IMR-90 (cell line): ENCODE measurements around the gene TMEM117. TPM values are rescaled to one million over a fixed set of nuclear protein-coding genes. Genes with fewer than 3 reads are reported as not detected.

Source experiments
- ATAC-seq: fragments of 200-7000 bp; cut with Tn5 transposase; 2 replicates; pipeline ENCODE4 v1.9.1; 2020; ENCODE audit warnings: low read depth, mild to moderate bottlenecking, moderate library complexity
- BruUV-seq: library from RNA; stranded (reverse); fragments of 400-500 nt; replicated peaks from 2 replicates; lab custom pipeline; 2021; lab: Mats Ljungman, UMichigan
- CTCF ChIA-PET: fragments of 300-600 bp; formaldehyde crosslinking; extraction: SDS; loops from one replicate; lab custom pipeline; 2021; ENCODE audit warnings: antibody characterized with exemption; lab: Yijun Ruan, JAX
- POLR2A ChIA-PET: fragments of 300-600 bp; sonication (Branson Sonifier 250); formaldehyde crosslinking; loops from one replicate; lab custom pipeline; 2022; ENCODE audit warnings: antibody characterized with exemption; ENCODE audit not compliant: unreplicated experiment; lab: Charles Lee
- DNase-seq: peaks from one replicate; pipeline ENCODE4 v3.0.0; 2013
- H2AFZ ChIP-seq: replicated peaks from 2 replicates; pipeline ENCODE3; 2013; ENCODE audit warnings: low read length, mild to moderate bottlenecking; ENCODE audit not compliant: poor library complexity
- H2AK5ac ChIP-seq: 2 replicates; pipeline ENCODE4 v1.6.1; 2013; ENCODE audit warnings: low read depth, low read length, inconsistent platforms
- H2AK9ac ChIP-seq: replicated peaks from 2 replicates; pipeline ENCODE3; 2013; ENCODE audit warnings: mild to moderate bottlenecking, low read depth, low read length, moderate library complexity; ENCODE audit not compliant: poor library complexity
- H2BK120ac ChIP-seq: 2 replicates; pipeline ENCODE4 v1.6.1; 2013; ENCODE audit warnings: low read depth, low read length, inconsistent platforms
- H2BK15ac ChIP-seq: 3 replicates; pipeline ENCODE4 v1.6.1; 2013; ENCODE audit warnings: low read depth, low read length, inconsistent platforms
- H2BK20ac ChIP-seq: 2 replicates; pipeline ENCODE4 v1.6.1; 2013; ENCODE audit warnings: low read depth, mild to moderate bottlenecking, inconsistent platforms, low read length, moderate library complexity
- H2BK5ac ChIP-seq: 2 replicates; pipeline ENCODE4 v1.6.1; 2013; ENCODE audit warnings: mild to moderate bottlenecking, low read depth, low read length, inconsistent platforms; ENCODE audit not compliant: poor library complexity, severe bottlenecking
- H3K14ac ChIP-seq: replicated peaks from 2 replicates; pipeline ENCODE4 v1.6.1; 2013; ENCODE audit warnings: low read depth, low read length, inconsistent platforms
- H3K18ac ChIP-seq: 2 replicates; pipeline ENCODE4 v1.6.1; 2013; ENCODE audit warnings: low read depth, low read length, control low read depth
- H3K23ac ChIP-seq: 2 replicates; pipeline ENCODE4 v1.6.1; 2013; ENCODE audit warnings: low read depth, low read length, inconsistent platforms
- H3K27ac ChIP-seq: 2 replicates; pipeline ENCODE4 v1.5.1; 2013; ENCODE audit warnings: mild to moderate bottlenecking, control low read depth, low read length; ENCODE audit not compliant: insufficient read depth
- H3K27me3 ChIP-seq: 2 replicates; pipeline ENCODE4 v1.6.1; 2013; ENCODE audit warnings: low read length; ENCODE audit not compliant: control insufficient read depth, insufficient read depth
- H3K36me3 ChIP-seq: 2 replicates; pipeline ENCODE4 v1.6.1; 2013; ENCODE audit warnings: low read length, mixed read lengths; ENCODE audit not compliant: control insufficient read depth, insufficient read depth
- H3K4ac ChIP-seq: 2 replicates; pipeline ENCODE4 v1.6.1; 2013; ENCODE audit warnings: low read depth, low read length, inconsistent platforms
- H3K4me1 ChIP-seq: 2 replicates; pipeline ENCODE4 v1.6.1; 2013; ENCODE audit warnings: low read length, mixed read lengths; ENCODE audit not compliant: control insufficient read depth, insufficient read depth
- H3K4me2 ChIP-seq: 2 replicates; pipeline ENCODE4 v1.6.1; 2013; ENCODE audit warnings: low read depth, mild to moderate bottlenecking, control low read depth, low read length, moderate library complexity
- H3K4me3 ChIP-seq: 2 replicates; pipeline ENCODE4 v1.5.1; 2013; ENCODE audit warnings: low read depth, mild to moderate bottlenecking, control low read depth, low read length, moderate library complexity; ENCODE audit not compliant: insufficient read depth
- H3K56ac ChIP-seq: 2 replicates; pipeline ENCODE4 v1.6.1; 2013; ENCODE audit warnings: low read length, inconsistent platforms; ENCODE audit not compliant: insufficient read depth; ENCODE audit errors: extremely low read depth
- H3K79me1 ChIP-seq, 2 experiments: 2 replicates each; pipeline ENCODE4 v1.6.1; 2013; ENCODE audit warnings: low read length in 2 of 2, inconsistent platforms in 1 of 2, low read depth in 1 of 2
- H3K9ac ChIP-seq: 2 replicates; pipeline ENCODE4 v1.6.1; 2013; ENCODE audit warnings: low read depth, low read length, control low read depth
- H3K9me1 ChIP-seq: 2 replicates; pipeline ENCODE4 v1.6.1; 2013; ENCODE audit warnings: low read length, inconsistent platforms; ENCODE audit not compliant: insufficient read depth
- H3K9me3 ChIP-seq: 2 replicates; pipeline ENCODE4 v1.6.1; 2013; ENCODE audit warnings: low read length; ENCODE audit not compliant: control insufficient read depth, insufficient read depth
- H4K20me1 ChIP-seq: 2 replicates; pipeline ENCODE4 v1.6.1; 2013; ENCODE audit warnings: low read length, inconsistent platforms; ENCODE audit not compliant: insufficient read depth
- H4K5ac ChIP-seq: 2 replicates; pipeline ENCODE4 v1.6.1; 2013; ENCODE audit warnings: mild to moderate bottlenecking, low read depth, low read length, control low read depth
- H4K8ac ChIP-seq, 2 experiments: 2 replicates each; pipeline ENCODE4 v1.6.1; 2013; ENCODE audit warnings: low read depth in 2 of 2, low read length in 2 of 2, control low read depth in 1 of 2, inconsistent platforms in 1 of 2
- H4K91ac ChIP-seq: 2 replicates; pipeline ENCODE4 v1.6.1; 2013; ENCODE audit warnings: low read depth, low read length, inconsistent platforms; ENCODE audit not compliant: insufficient read depth
- BHLHE40 ChIP-seq: fragments of 150-350 bp; IDR thresholded peaks from 2 replicates; pipeline ENCODE4 v1.6.1; 2016; ENCODE audit warnings: mild to moderate bottlenecking, low read depth, low read length
- CEBPB ChIP-seq: IDR thresholded peaks from 2 replicates; pipeline ENCODE4 v1.6.1; 2012; ENCODE audit warnings: low read depth, low read length, improper control_type of control experiment
- CHD1 ChIP-seq: IDR thresholded peaks from 2 replicates; pipeline ENCODE4 v1.6.1; 2012; ENCODE audit warnings: low read depth, low read length, improper control_type of control experiment
- CTCF ChIP-seq: conservative IDR thresholded peaks from 2 replicates; pipeline ENCODE4 v1.5.1; 2012; ENCODE audit warnings: mild to moderate bottlenecking, low read depth, low read length, improper control_type of control experiment
- ELK1 ChIP-seq: fragments of 150-350 bp; IDR thresholded peaks from 2 replicates; pipeline ENCODE4 v1.6.1; 2016; ENCODE audit warnings: low read depth, mild to moderate bottlenecking, low read length, moderate library complexity, borderline replicate concordance
- FOS ChIP-seq: fragments of 150-350 bp; IDR thresholded peaks from 2 replicates; pipeline ENCODE4 v1.6.1; 2016; ENCODE audit warnings: low read depth, low read length
- MAZ ChIP-seq: IDR thresholded peaks from 2 replicates; pipeline ENCODE4 v1.6.1; 2012; ENCODE audit warnings: low read depth, mild to moderate bottlenecking, low read length, improper control_type of control experiment, moderate library complexity, borderline replicate concordance
- MXI1 ChIP-seq: IDR thresholded peaks from 2 replicates; pipeline ENCODE4 v1.6.1; 2012; ENCODE audit warnings: low read depth, mild to moderate bottlenecking, low read length, moderate library complexity, borderline replicate concordance
- NFE2L2 ChIP-seq: fragments of 150-350 bp; IDR thresholded peaks from 2 replicates; pipeline ENCODE4 v1.6.1; 2016; ENCODE audit warnings: low read depth, mild to moderate bottlenecking, low read length
- POLR2A ChIP-seq: IDR thresholded peaks from 2 replicates; pipeline ENCODE4 v1.6.1; 2012; ENCODE audit warnings: mild to moderate bottlenecking, low read depth, low read length
- RAD21 ChIP-seq: IDR thresholded peaks from 2 replicates; pipeline ENCODE4 v1.6.1; 2012; ENCODE audit warnings: low read length, improper control_type of control experiment
- RCOR1 ChIP-seq: IDR thresholded peaks from 2 replicates; pipeline ENCODE4 v1.6.1; 2012; ENCODE audit warnings: mild to moderate bottlenecking, low read length, improper control_type of control experiment; ENCODE audit not compliant: insufficient replicate concordance
- SMC3 ChIP-seq: fragments of 150-350 bp; IDR thresholded peaks from 2 replicates; pipeline ENCODE4 v1.6.1; 2016; ENCODE audit warnings: low read depth, mild to moderate bottlenecking, antibody characterized with exemption, low read length, moderate library complexity
- USF2 ChIP-seq: fragments of 150-350 bp; IDR thresholded peaks from 2 replicates; pipeline ENCODE4 v1.6.1; 2017; ENCODE audit warnings: mild to moderate bottlenecking, antibody characterized with exemption, low read length, low read depth
- WGBS, 2 experiments: methylation state at CpG; one replicate each; pipeline versions ENCODE4 v1.1.5 to v1.1.7; 2013; ENCODE audit warnings: missing lambda C conversion rate in 2 of 2; ENCODE audit not compliant: insufficient read length in 1 of 2; ENCODE audit errors: extremely low coverage in 2 of 2; 5-methylcytosine and 5-hydroxymethylcytosine counted together
- dilution Hi-C: fragments of 300-500 bp; cut with HindIII; formaldehyde crosslinking; loops from one replicate; pipeline ENCODE4 v1.14.3; 2018; ENCODE audit warnings: low sequenced_read_pairs; ENCODE audit not compliant: unreplicated experiment
- in situ Hi-C: fragments of 300-500 bp; cut with MboI; formaldehyde crosslinking; loops from 3 replicates; pipeline ENCODE4 v1.14.3; 2019; ENCODE audit warnings: low sequenced_read_pairs, inconsistent platforms, mixed read lengths
- intact Hi-C: fragments of 100-400 bp; cut with micrococcal nuclease; formaldehyde crosslinking; loops from 2 replicates; pipeline ENCODE4 v1.10.0; 2022
- polyA plus RNA-seq, 3 experiments: library from polyadenylated mRNA; depleted of rRNA; stranded (reverse); fragments of >200 nt; gene quantifications; 2 replicates each; pipeline ENCODE4 v1.2.3, GENCODE V29; 2012; ENCODE audit warnings: low replicate concordance in 1 of 3
- total RNA-seq: library from RNA; depleted of rRNA; stranded (reverse); fragments of >200 nt; gene quantifications from 2 replicates; pipeline ENCODE4 v1.2.3, GENCODE V29; 2012

TMEM117 gene
- total and polyA plus RNA-seq, 2 of the 4 experiments (the other 2 are of a cell fraction), result 8.7 to 21.0 TPM

- dilution Hi-C loops, result no loop called here
- TF ChIP-seq RCOR1 (no peak), BHLHE40 (no peak), MXI1 (no peak), USF2 (no peak), SMC3 (no peak), RAD21 (no peak), NFE2L2 (no peak), POLR2A (no peak), FOS (no peak), CHD1 (no peak), CTCF (no peak), ELK1 (no peak), CEBPB (no peak), MAZ (no peak)
Observed at GRCh38 chr12:44158746-44159145, 322.9 kb downstream of the TMEM117 start.

More at GRCh38 chr12:44158746-44159145, 322.9 kb downstream of the TMEM117 start:
- Histone ChIP-seq H2AFZ (no peak overlapping the region), H3K9ac (no peak overlapping the region), H3K9me3 (no peaks in the 10 kb centered on the region), H4K8ac (no peak overlapping the region), H3K79me1 (no peaks in the 10 kb centered on the region), H3K14ac (no peak overlapping the region), H4K91ac (no peak overlapping the region), H3K23ac (no peak overlapping the region), H3K4me1 (no peaks in the 10 kb centered on the region), H3K27ac (no peak overlapping the region), H3K27me3 (no peaks in the 10 kb centered on the region), H2BK120ac (no peak overlapping the region), H4K5ac (no peak overlapping the region), H2AK5ac (no peak overlapping the region), H3K56ac (no peak overlapping the region), H3K9me1 (no peaks in the 10 kb centered on the region; the same call in 1 of the 2 replicates), H3K18ac (no peak overlapping the region), H3K4me3 (no peak overlapping the region), H2BK15ac (no peak overlapping the region), H2BK5ac (no peak overlapping the region), H3K4ac (no peak overlapping the region), H2AK9ac (no peak overlapping the region), H4K20me1 (no peaks in the 10 kb centered on the region), H3K36me3 (no peaks in the 10 kb centered on the region), H3K4me2 (no peak overlapping the region), H2BK20ac (no peak overlapping the region)
- 44% methylated on average over 1 of the region's 2 CpGs; no CpG with 5 or more reads in 1 of the 2 experiments for WGBS, 2 experiments
- POLR2A ChIA-PET, result no interaction called here
- no peak for DNase-seq
- BruUV-seq, result no TSS peak
- ATAC-seq, result no peak
- in situ Hi-C loops (no loop called here), intact Hi-C loops (no loop called here)
- CTCF ChIA-PET, result no interaction called here
